Articular chondrocyte of knee joint (primary cell): ENCODE data around the gene PSORS1C2. TPM values are rescaled to one million over a fixed set of nuclear protein-coding genes. Genes with fewer than 3 reads are reported as not detected.

Experiments used
- small RNA-seq: library from RNA; depleted of rRNA; stranded (forward); fragments of <200 nt; gene quantifications from one replicate; pipeline ENCODE3, GENCODE V24; 2012
- total RNA-seq: library from RNA; depleted of rRNA; stranded (reverse); fragments of >200 nt; gene quantifications from 2 replicates; pipeline ENCODE4 v1.2.3, GENCODE V29; 2012

PSORS1C2 gene
- not detected in 2 replicates for total RNA-seq

DNA sequence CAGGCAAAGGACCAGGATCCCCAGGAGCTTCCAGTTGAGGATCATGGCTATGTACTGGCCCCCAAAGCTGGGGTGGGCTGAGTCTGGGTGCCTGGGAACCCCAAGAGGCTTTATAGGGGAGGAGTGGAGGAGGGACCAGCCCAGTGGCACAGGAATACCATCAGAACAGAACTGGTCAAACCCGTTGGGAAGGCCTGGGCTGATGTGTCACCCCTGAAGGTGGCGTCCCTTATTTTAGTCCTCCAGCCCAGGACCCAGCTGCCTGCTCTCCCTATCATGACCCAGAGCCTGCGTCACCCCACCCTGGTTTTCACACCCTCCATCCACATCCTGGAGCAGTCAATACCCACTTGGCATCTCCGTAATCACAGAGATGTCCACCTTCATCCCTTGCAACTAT is at the start of gene PSORS1C2:
Gene PSORS1C2 (minus strand): TSS at position 85 of the 400 bp plus-strand sequence. CDS start 40 bp downstream, at position 45.

DNA sequence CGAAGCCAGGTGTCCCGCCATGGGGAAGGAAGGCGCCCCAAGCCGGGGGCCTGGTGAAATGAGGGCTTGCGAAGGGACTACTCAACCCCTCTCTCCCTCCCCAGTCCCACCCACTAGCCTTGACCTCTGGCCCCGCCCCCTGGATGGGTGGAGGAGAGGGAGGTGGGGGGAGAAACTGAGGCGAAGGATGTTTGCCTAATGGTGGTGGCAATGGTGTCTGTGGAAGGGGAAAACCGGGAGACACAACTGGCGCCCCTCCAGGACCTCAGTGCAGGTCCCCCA is 31.7 kb upstream of the PSORS1C2 start, which contains the start of gene POU5F1:
Gene POU5F1 (minus strand): TSS at position 83 of the 282 bp plus-strand sequence. CDS start 62 bp downstream, at position 21.

DNA sequence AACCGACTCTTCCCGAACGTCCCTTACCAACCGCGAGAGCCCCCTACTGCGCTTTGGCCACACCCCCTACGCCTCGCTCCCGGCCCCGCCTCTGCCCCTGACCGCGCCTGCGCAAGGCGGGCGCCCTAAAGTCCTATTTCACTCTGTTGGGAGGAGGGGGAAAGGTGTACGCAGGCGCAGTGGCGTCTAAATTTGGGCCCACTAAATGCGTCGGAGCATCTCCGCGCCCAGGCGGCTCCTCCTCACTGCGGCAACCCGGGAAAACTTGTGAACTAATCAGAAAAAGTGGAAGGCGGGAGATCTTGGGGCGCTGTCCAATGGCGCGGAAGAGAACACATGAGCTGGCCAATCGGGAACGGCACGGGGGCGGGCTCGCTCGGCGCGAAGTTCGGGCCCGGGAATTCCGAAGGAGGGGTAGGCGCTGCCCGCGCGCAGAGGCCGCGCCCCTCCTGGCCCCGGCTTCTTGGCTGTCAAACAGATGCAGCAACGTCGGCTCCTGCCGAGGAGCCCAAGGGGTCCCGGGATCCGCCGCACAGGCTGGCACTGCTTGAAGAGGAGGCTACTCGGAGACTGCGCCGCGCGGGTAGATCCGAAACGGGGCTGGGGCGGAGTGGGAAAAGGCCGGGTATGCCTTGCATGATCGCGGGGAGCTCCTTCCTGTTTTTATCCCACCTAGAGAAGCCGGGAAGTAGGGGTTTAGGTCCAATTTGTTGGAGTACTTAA is 19.4 kb upstream of the PSORS1C2 start, which contains the start of gene TCF19:
Gene TCF19 (plus strand): TSS at position 450 of the 723 bp plus-strand sequence. CDS start 881 bp downstream, outside the sequence.

DNA sequence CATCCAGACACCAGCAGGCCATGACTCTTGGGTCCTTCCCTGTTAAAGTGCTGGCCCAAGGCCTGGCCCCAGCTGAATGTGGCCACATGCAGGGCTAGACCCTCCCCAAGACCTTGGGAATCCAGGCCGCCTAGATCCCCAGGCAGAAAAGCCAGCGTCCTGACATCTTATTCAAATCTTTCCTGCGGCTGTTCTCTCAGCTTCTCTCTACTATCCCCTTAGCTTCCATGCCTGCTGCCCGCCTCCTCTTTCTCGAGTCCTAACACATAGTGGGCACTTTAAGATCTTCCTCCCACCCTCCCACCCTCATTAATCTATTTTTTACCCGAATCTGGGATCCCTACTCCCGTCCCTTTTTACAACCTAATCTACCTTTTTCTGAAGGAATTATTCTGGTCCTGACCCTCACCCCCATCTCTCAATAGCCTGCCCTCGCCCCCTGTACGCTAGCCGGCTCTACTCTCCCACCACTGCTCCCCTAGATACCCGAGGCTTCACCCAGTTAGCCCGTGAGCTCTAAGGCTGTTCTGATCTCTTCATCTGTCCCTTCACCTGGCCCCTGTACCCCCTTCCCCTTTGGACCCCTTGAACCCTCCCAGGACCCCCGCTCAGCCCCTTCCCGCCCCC is 18.8 kb upstream of the PSORS1C2 start, which contains the start of gene CCHCR1:
Gene CCHCR1 (minus strand): TSS at position 290 of the 627 bp plus-strand sequence. CDS start 202 bp downstream, at position 88.

DNA sequence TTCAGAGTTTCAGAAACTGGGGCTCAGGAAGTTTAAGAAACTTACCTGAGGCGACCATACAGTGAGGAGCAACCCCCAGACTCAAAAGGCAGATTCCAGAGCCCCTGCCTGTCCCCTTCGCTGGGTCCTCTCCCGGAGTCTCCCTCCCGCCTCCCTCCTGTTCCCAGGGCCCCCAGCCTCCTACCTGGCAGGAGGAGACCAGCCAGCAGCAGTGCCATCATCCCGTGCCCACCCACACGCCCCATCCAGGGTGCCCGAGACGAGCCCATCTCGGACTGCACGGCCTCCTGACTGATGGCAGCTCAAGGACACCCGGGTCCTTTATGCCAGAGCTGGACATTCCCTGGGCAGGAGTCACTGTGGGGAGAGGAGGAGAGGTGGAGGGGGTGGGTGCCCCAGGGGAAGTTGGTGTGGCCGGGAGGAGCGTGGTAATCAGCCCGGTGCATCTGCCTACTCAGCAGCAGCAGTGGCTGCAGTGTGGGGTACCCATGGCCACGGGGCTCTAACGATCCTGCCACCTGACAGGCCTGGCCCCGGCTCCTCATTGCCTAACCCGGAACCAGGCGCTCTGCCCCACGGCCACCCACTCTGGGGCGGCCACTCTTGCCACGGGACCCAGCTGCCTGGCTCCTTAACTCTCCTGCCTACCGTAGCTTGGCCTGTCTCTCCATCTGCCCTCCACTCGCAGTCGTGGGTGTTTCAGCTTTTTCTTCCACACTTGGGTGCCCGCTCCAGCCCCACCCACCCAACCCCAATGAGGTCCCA is 18.5 kb downstream of the PSORS1C2 start, which contains the start of gene CDSN:
Gene CDSN (minus strand): TSS at position 296 of the 765 bp plus-strand sequence. CDS start 27 bp downstream, at position 269.

DNA sequence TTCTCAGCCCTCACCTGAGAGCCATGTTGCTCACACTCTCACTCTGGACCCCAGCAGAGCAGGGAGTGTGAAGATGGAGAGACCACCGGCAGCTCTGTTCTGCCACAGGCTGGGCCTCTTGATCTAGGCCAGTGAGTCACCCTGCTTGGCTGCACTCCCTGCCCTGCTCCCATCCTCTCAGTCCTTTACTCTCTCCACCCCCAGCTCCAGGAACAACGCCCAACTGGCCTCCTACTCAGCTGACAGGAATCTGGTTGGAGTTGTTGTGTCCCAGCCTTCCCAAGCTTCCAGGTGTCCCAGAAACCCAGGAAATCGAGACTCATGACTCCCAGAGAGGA is 24.4 kb downstream of the PSORS1C2 start, which contains the start of gene PSORS1C1:
Gene PSORS1C1 (plus strand): TSS at position 260 of the 338 bp plus-strand sequence. CDS start 14,833 bp downstream, outside the sequence.

DNA sequence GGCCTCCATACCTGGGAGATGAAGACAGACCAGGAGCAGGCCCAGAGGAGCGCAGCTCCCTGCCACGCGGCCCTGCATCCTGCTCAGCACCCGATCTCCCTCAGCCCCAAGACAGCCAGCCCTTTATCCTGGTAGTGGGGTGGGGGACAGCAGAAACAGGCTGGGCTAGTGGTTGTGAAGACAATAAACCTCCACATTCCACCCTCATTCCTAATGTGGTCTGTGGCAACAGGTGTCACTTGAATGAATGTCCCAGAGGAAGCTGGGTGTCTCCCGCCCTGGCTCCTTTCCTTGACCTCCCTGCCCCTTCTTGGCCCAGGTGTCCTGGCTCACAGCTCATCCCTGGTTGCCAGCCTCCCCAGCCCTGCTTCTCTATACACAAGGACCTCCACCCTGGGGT is 26.4 kb downstream of the PSORS1C2 start, which contains the start of gene C6orf15:
Gene C6orf15 (minus strand): TSS at position 98 of the 400 bp plus-strand sequence. CDS start 20 bp downstream, at position 78.

Small RNA genes lying within 50 kb of the gene (small RNA-seq; reads per million reads assigned to genes)
- not detected for gene POLR2LP1

Other genes with a start within 250 kb of the PSORS1C2 start
- 12.3 and 16.5 TPM in 2 replicates for gene GTF2H4, start 230.9 kb downstream of the PSORS1C2 start, total RNA-seq
- gene VARS2, start 224.8 kb downstream of the PSORS1C2 start, total RNA-seq: 10.8 and 14.5 TPM in 2 replicates
- not detected in 2 replicates for gene SFTA2, start 206.9 kb downstream of the PSORS1C2 start, total RNA-seq
- gene MUCL3, start 198.1 kb downstream of the PSORS1C2 start, total RNA-seq: not detected in 2 replicates
- not detected in 2 replicates for gene MUC21, start 155.3 kb downstream of the PSORS1C2 start, total RNA-seq
- gene MUC22, start 128.6 kb downstream of the PSORS1C2 start, total RNA-seq: not detected in 2 replicates
- gene C6orf15, start 26.5 kb downstream of the PSORS1C2 start, total RNA-seq: not detected in 2 replicates
- gene PSORS1C1, start 24.3 kb downstream of the PSORS1C2 start, total RNA-seq: 3.0 and 3.1 TPM in 2 replicates
- not detected in 2 replicates for gene CDSN, start 18.6 kb downstream of the PSORS1C2 start, total RNA-seq
- gene CCHCR1, start 18.7 kb upstream of the PSORS1C2 start, total RNA-seq: 12.7 and 14.5 TPM in 2 replicates
- gene TCF19, start 19.5 kb upstream of the PSORS1C2 start, total RNA-seq: 8.5 and 10.8 TPM in 2 replicates
- 0.65 and 0.97 TPM in 2 replicates for gene POU5F1, start 31.6 kb upstream of the PSORS1C2 start, total RNA-seq
- 46.1 and 310 TPM in 2 replicates for gene HLA-C, start 133.0 kb upstream of the PSORS1C2 start, total RNA-seq
- gene HLA-B, start 218.1 kb upstream of the PSORS1C2 start, total RNA-seq: 229 and 377 TPM in 2 replicates